ENCODE data around the gene TMEM167B. TPM values are rescaled to one million over a fixed set of nuclear protein-coding genes. Genes with fewer than 3 reads are reported as not detected.
"Not testable (repeated sequence)": the region's sequence is repeated elsewhere in the genome, so short reads cannot be mapped to it uniquely, and the experiment has no call there.

TMEM167B gene
- polyA plus RNA-seq (ENCODE audit: insufficient read length), result 40.9 TPM
- long read RNA-seq, donor 1, transcript TMEM167B-201 (3 exons, 3,730 nt), result major isoform, 20 of 20 reads
- long read RNA-seq, donor 1, partial matches to known transcripts, result 0 of 20 reads
- long read RNA-seq, donor 1, other reads (novel, unspliced or antisense), result 0 of 20 reads
- long read RNA-seq, donor 2, transcript TMEM167B-201 (3 exons, 3,730 nt), result major isoform, 11 of 13 reads
- long read RNA-seq, donor 2, partial matches to known transcripts, result 0 of 13 reads
- long read RNA-seq, donor 2, other reads (novel, unspliced or antisense), result 0 of 13 reads
- long read RNA-seq, donor 3, transcript TMEM167B-201 (3 exons, 3,730 nt), result major isoform, 8 of 10 reads
- long read RNA-seq, donor 3, partial matches to known transcripts, result 0 of 10 reads
- long read RNA-seq, donor 3, other reads (novel, unspliced or antisense), result 0 of 10 reads
- long read RNA-seq, donor 4, result 0 reads
- long read RNA-seq, donor 5, transcript TMEM167B-201 (3 exons, 3,730 nt), result major isoform, 21 of 53 reads
- long read RNA-seq, donor 5, partial matches to known transcripts, result 28 of 53 reads
- long read RNA-seq, donor 5, other reads (novel, unspliced or antisense), result 0 of 53 reads
- long read RNA-seq, donor 6, transcript TMEM167B-201 (3 exons, 3,730 nt), result major isoform, 15 of 16 reads
- long read RNA-seq, donor 6, partial matches to known transcripts, result 0 of 16 reads
- long read RNA-seq, donor 6, other reads (novel, unspliced or antisense), result 0 of 16 reads
- long read RNA-seq, donor 7, transcript TMEM167B-201 (3 exons, 3,730 nt), result major isoform, 17 of 18 reads
- long read RNA-seq, donor 7, partial matches to known transcripts, result 0 of 18 reads
- long read RNA-seq, donor 7, other reads (novel, unspliced or antisense), result 0 of 18 reads
- long read RNA-seq, donor 8, transcript TMEM167B-201 (3 exons, 3,730 nt), result major isoform, 9 of 12 reads
- long read RNA-seq, donor 8, partial matches to known transcripts, result 0 of 12 reads
- long read RNA-seq, donor 8, other reads (novel, unspliced or antisense), result 0 of 12 reads

- DNase-seq, result peak; percentile 93
Measured at GRCh38 chr1:109090196-109091077, at the start of gene TMEM167B. TSS of gene TMEM167B (plus strand) at chr1:109090764. CDS start at chr1:109090873, 109 bp downstream.

- no peak for DNase-seq
Measured at GRCh38 chr1:109040989-109041620, 49.5 kb upstream of the TMEM167B start.

GRCh38 chr1:109041621-109042468, 48.7 kb upstream of the TMEM167B start, which contains the start of gene WDR47:
TSS of gene WDR47 (minus strand) at chr1:109042102. CDS start at chr1:109023512, 18,590 bp downstream.
- DNase-seq, result peak; percentile 87

- DNase-seq, result no peak
Measured at GRCh38 chr1:109045595-109045994, 45.0 kb upstream of the TMEM167B start.

- DNase-seq, result no peak
Measured at GRCh38 chr1:109046671-109047070, 43.9 kb upstream of the TMEM167B start.

GRCh38 chr1:109047339-109047738, 43.2 kb upstream of the TMEM167B start:
- no peak for DNase-seq

- no peak for DNase-seq
Measured at GRCh38 chr1:109048335-109048734, 42.2 kb upstream of the TMEM167B start.

GRCh38 chr1:109050228-109050995, 40.2 kb upstream of the TMEM167B start:
- no peak for DNase-seq

- not testable (repeated sequence) for DNase-seq
Measured at GRCh38 chr1:109052145-109052544, 38.4 kb upstream of the TMEM167B start.

- no peak for DNase-seq
Measured at GRCh38 chr1:109056064-109056463, 34.5 kb upstream of the TMEM167B start.

- DNase-seq, result no peak
Measured at GRCh38 chr1:109059026-109059425, 31.5 kb upstream of the TMEM167B start.

- DNase-seq, result no peak
Measured at GRCh38 chr1:109060707-109061106, 29.9 kb upstream of the TMEM167B start.

- no peak for DNase-seq
Measured at GRCh38 chr1:109061183-109061582, 29.4 kb upstream of the TMEM167B start.

GRCh38 chr1:109065137-109065536, 25.4 kb upstream of the TMEM167B start:
- no peak for DNase-seq

- no peak for DNase-seq
Measured at GRCh38 chr1:109067883-109068282, 22.7 kb upstream of the TMEM167B start.

GRCh38 chr1:109069294-109069693, 21.3 kb upstream of the TMEM167B start:
- no peak for DNase-seq

- DNase-seq, result peak; percentile 92
Measured at GRCh38 chr1:109075531-109076490, 14.8 kb upstream of the TMEM167B start, which contains the start of gene TAF13. TSS of gene TAF13 (minus strand) at chr1:109076003. CDS start at chr1:109075947, 56 bp downstream.

- DNase-seq, result no peak
Measured at GRCh38 chr1:109078317-109078716, 12.2 kb upstream of the TMEM167B start.

Measured in left kidney (tissue), 8 donors.